ENCODE measurements around the gene ZNF335.

GRCh38 chr20:46018611-46019010 lies 46.6 kb upstream of the ZNF335 start:
- TF ChIP-seq, protein P1, sequence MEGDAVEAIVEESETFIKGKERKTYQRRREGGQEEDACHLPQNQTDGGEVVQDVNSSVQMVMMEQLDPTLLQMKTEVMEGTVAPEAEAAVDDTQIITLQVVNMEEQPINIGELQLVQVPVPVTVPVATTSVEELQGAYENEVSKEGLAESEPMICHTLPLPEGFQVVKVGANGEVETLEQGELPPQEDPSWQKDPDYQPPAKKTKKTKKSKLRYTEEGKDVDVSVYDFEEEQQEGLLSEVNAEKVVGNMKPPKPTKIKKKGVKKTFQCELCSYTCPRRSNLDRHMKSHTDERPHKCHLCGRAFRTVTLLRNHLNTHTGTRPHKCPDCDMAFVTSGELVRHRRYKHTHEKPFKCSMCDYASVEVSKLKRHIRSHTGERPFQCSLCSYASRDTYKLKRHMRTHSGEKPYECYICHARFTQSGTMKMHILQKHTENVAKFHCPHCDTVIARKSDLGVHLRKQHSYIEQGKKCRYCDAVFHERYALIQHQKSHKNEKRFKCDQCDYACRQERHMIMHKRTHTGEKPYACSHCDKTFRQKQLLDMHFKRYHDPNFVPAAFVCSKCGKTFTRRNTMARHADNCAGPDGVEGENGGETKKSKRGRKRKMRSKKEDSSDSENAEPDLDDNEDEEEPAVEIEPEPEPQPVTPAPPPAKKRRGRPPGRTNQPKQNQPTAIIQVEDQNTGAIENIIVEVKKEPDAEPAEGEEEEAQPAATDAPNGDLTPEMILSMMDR (IDR thresholded peaks at IDR 0.05), result no peak
- TF ChIP-seq POLR2A (IDR thresholded peaks at IDR 0.05), result no peak
